ENCODE data around the gene SHE. TPM values are rescaled to one million over a fixed set of nuclear protein-coding genes. Genes with fewer than 3 reads are reported as not detected.

Gene SHE
- total RNA-seq, 1 experiment from 2014 or later: 0.79 TPM

- no peak for TF ChIP-seq ZBTB21 (CRISPR knock-in tag; IDR thresholded peaks at IDR 0.05; ENCODE audit: borderline replicate concordance)
- no peak for TF ChIP-seq NR1H2 (CRISPR knock-in tag; IDR thresholded peaks at IDR 0.05)
- no peak for TF ChIP-seq ZNF396 (CRISPR knock-in tag; IDR thresholded peaks at IDR 0.05; ENCODE audit: borderline replicate concordance)
- no peak for TF ChIP-seq SOX15 (CRISPR knock-in tag; IDR thresholded peaks at IDR 0.05)
- TF ChIP-seq RELA (CRISPR knock-in tag; IDR thresholded peaks at IDR 0.05; ENCODE audit: borderline replicate concordance): no peak
- TF ChIP-seq ZSCAN18 (CRISPR knock-in tag; IDR thresholded peaks at IDR 0.05): no peak
- no peak for TF ChIP-seq SMAD3 (CRISPR knock-in tag; IDR thresholded peaks at IDR 0.05; ENCODE audit: borderline replicate concordance)
- TF ChIP-seq ZNF512 (CRISPR knock-in tag; IDR thresholded peaks at IDR 0.05; ENCODE audit: borderline replicate concordance): no peak
These were observed 57.2 kb downstream of the SHE start (continued) for GRCh38 chr1:154445040-154445472.

- ATAC-seq (no peak), DNase-seq (ENCODE audit: low spot score) (no peak)
- Mint-ChIP-seq H3K27me3 (ENCODE audit: low read depth) (no peaks in the 10 kb centered on the region), H3K4me3 (no peak overlapping the region), H3K4me1 (peaks cover 5% of the 10 kb centered on the region), H3K27ac (no peak overlapping the region; the same call in 1 of the 2 replicates), H3K36me3 (no peaks in the 10 kb centered on the region), H3K9me3 (no peaks in the 10 kb centered on the region)
- TF ChIP-seq GABPB1 (CRISPR knock-in tag; IDR thresholded peaks at IDR 0.05): no peak
- no peak for TF ChIP-seq JUN (CRISPR knock-in tag; IDR thresholded peaks at IDR 0.05)
- no peak for TF ChIP-seq CBFB (CRISPR knock-in tag; IDR thresholded peaks at IDR 0.05; ENCODE audit: low read depth)
- TF ChIP-seq ZBTB21 (CRISPR knock-in tag; IDR thresholded peaks at IDR 0.05; ENCODE audit: borderline replicate concordance): no peak
- no peak for TF ChIP-seq E2F1 (CRISPR knock-in tag; IDR thresholded peaks at IDR 0.05)
- TF ChIP-seq ZMAT4 (CRISPR knock-in tag; IDR thresholded peaks at IDR 0.05): no peak
- no peak for TF ChIP-seq FOXK1 (CRISPR knock-in tag; IDR thresholded peaks at IDR 0.05)
- no peak for TF ChIP-seq ZNF416 (CRISPR knock-in tag; IDR thresholded peaks at IDR 0.05)
- TF ChIP-seq HMGA2 (CRISPR knock-in tag; IDR thresholded peaks at IDR 0.05): no peak
- TF ChIP-seq USF1 (CRISPR knock-in tag; IDR thresholded peaks at IDR 0.05): no peak
- no peak for TF ChIP-seq AR (CRISPR knock-in tag; IDR thresholded peaks at IDR 0.05)
- TF ChIP-seq ETV6 (CRISPR knock-in tag; IDR thresholded peaks at IDR 0.05): no peak
- TF ChIP-seq ZNF317 (CRISPR knock-in tag; IDR thresholded peaks at IDR 0.05; ENCODE audit: borderline replicate concordance, low read depth): no peak
- TF ChIP-seq SOX15 (CRISPR knock-in tag; IDR thresholded peaks at IDR 0.05): no peak
- TF ChIP-seq ELF4 (CRISPR knock-in tag; IDR thresholded peaks at IDR 0.05; ENCODE audit: low read depth): no peak
- no peak for TF ChIP-seq ZNF121 (CRISPR knock-in tag; IDR thresholded peaks at IDR 0.05)
- TF ChIP-seq TEAD1 (CRISPR knock-in tag; IDR thresholded peaks at IDR 0.05): no peak
- TF ChIP-seq JAZF1 (CRISPR knock-in tag; IDR thresholded peaks at IDR 0.05): no peak
- ChIA-PET CTCF (interaction anchor here (0.6 to 2.0 kb wide), 9 partner anchors 10 to 166 kb away, joined by 3 to 8 read pairs (median 4); partner anchors contain the start of gene IL6R), POLR2A (no interaction called here)
These were observed 58.8 kb downstream of the SHE start for GRCh38 chr1:154443274-154444013.
